Natural killer cell (primary cell): ENCODE data around the gene SNRK. TPM values are rescaled to one million over a fixed set of nuclear protein-coding genes. Genes with fewer than 3 reads are reported as not detected.

Source experiments
- ATAC-seq, 3 donors: fragments of 150-1000 bp in 2 of 3; fragments of 200-7000 bp in 1 of 3; cut with Tn5 transposase; 1 replicate in 1 of 3; 2 replicates in 2 of 3; pipeline ENCODE4 v1.10.0; 2021; ENCODE audit warnings: mild to moderate bottlenecking in 2 of 3, moderate library complexity in 2 of 3
- DNase-seq, 2 donors: peaks; one replicate each; pipeline versions ENCODE4 v3.0.0 to v3.0.0-alpha.2; 2013 to 2021; ENCODE audit warnings: mixed read lengths in 1 of 2
- H3K27ac ChIP-seq: one replicate; pipeline ENCODE4 v1.5.1; 2013; ENCODE audit warnings: mild to moderate bottlenecking, low read length
- H3K27me3 ChIP-seq: one replicate; pipeline ENCODE4 v1.6.1; 2013; ENCODE audit warnings: low read length; ENCODE audit not compliant: control insufficient read depth, insufficient read depth
- H3K36me3 ChIP-seq: one replicate; pipeline ENCODE4 v1.6.1; 2013; ENCODE audit warnings: low read length; ENCODE audit not compliant: control insufficient read depth, insufficient read depth
- H3K4me1 ChIP-seq: one replicate; pipeline ENCODE4 v1.6.1; 2013; ENCODE audit warnings: low read length; ENCODE audit not compliant: control insufficient read depth, insufficient read depth
- H3K4me3 ChIP-seq: one replicate; pipeline ENCODE4 v1.5.1; 2013; ENCODE audit warnings: low read length
- H3K9me3 ChIP-seq: one replicate; pipeline ENCODE4 v1.6.1; 2013; ENCODE audit warnings: low read length; ENCODE audit not compliant: control insufficient read depth, insufficient read depth
- H3K27ac Mint-ChIP-seq, 2 donors: one replicate each; pipeline ENCODE4 v1.8.0; 2022; ENCODE audit warnings: mild to moderate bottlenecking in 2 of 2, mixed read lengths in 2 of 2, moderate library complexity in 1 of 2
- H3K27me3 Mint-ChIP-seq, 2 donors: one replicate each; pipeline ENCODE4 v1.8.0; 2022; ENCODE audit warnings: low read depth in 2 of 2, mixed read lengths in 2 of 2
- H3K36me3 Mint-ChIP-seq: one replicate; pipeline ENCODE4 v1.8.0; 2022; ENCODE audit warnings: mixed read lengths
- H3K4me1 Mint-ChIP-seq, 2 donors: one replicate each; pipeline ENCODE4 v1.8.0; 2022; ENCODE audit warnings: mixed read lengths in 2 of 2
- H3K4me3 Mint-ChIP-seq: one replicate; pipeline ENCODE4 v1.8.0; 2022; ENCODE audit warnings: mild to moderate bottlenecking, moderate library complexity, mixed read lengths
- H3K9me3 Mint-ChIP-seq, 2 donors: one replicate each; pipeline ENCODE4 v1.8.0; 2022; ENCODE audit warnings: mixed read lengths in 2 of 2
- CTCF ChIP-seq: fragments of 200-600 bp; IDR thresholded peaks from one replicate; pipeline ENCODE4 v1.8.0; 2022; ENCODE audit warnings: antibody characterized with exemption
- WGBS: methylation state at CpG from one replicate; pipeline ENCODE4 v1.1.7; 2013; ENCODE audit warnings: missing lambda C conversion rate; ENCODE audit not compliant: insufficient coverage; 5-methylcytosine and 5-hydroxymethylcytosine counted together
- intact Hi-C: fragments of 100-400 bp; cut with micrococcal nuclease; formaldehyde crosslinking; loops from one replicate; pipeline ENCODE4 v1.14.2; 2022
- total RNA-seq, 4 donors: library from RNA; stranded (reverse); fragments of 120-200 nt in 1 of 4; gene quantifications; one replicate each; pipeline versions ENCODE4 v1.2.3 to v1.2.4, GENCODE V29; 2013 to 2022

The SNRK gene
- total RNA-seq, 3 donors from 2014 or later (not counting 1 experiment from before 2014, with no cell fraction given), result 177 to 209 (median 186) TPM

DNA sequence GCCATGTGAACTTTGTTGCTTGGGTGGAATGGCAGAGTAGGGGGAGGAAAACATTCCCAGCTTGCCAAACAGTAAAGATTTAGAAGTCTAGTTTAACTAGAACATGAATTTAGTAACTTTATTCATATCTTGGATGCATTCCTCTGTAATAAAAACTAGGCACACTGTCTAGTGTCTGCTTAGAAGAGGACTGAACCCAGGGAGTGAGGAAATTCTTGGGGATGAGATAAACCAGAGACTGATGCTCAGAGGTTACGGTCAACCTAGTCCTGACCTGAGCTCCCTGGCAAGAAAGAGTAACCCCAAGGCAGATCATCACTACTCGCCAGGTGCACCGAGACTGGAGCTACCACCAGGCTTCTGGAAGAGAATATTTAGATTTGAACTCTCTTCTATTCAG, 58.2 kb downstream of the SNRK start:
- H3K27ac ChIP-seq, result peak overlapping the region; percentile 85
- peaks cover 6% of the 10 kb centered on the region for H3K9me3 ChIP-seq
- H3K27me3 ChIP-seq, result no peaks in the 10 kb centered on the region
- H3K36me3 ChIP-seq, result peaks cover 78% of the 10 kb centered on the region
- Mint-ChIP-seq H3K4me3 (peak overlapping the region; percentile 42), H3K4me1 (peaks cover 68 to 78% of the 10 kb centered on the region in 2 donors), H3K36me3 (peaks cover 30% of the 10 kb centered on the region), H3K27ac (peak overlapping the region; percentile 97 to 98), H3K9me3 (peaks cover 0 to 5% of the 10 kb centered on the region in 2 donors), H3K27me3 (no peaks in the 10 kb centered on the region)
- H3K4me3 ChIP-seq, result no peak overlapping the region
- WGBS, result 100% methylated on average over 3 of the region's 3 CpGs
- TF ChIP-seq CTCF, result no peak
- intact Hi-C loops, result no loop called here
- DNase-seq (no peak), ATAC-seq (no peak)
- peaks cover 57% of the 10 kb centered on the region for H3K4me1 ChIP-seq

DNA sequence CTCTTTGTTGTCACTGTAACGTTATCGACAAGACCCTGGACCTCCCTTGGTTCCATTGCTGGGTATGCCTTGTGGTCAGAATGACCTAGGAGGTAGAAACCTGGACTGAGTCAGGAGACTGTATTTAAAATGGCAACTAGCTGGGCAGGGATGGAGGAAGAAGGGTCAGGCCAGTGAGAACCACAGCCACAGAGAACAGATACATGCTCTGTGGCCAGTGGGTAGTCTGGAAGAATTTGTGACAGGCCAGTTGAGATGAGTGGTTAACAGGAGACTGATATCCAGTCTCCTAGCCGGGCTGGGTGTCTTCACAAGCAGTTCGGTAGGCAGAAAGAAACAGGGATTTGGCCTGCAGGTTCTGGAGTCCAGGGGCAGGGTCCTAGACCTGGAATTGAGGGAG, 58.9 kb downstream of the SNRK start:
- Histone ChIP-seq H3K27ac (peak overlapping the region; percentile 85), H3K9me3 (peaks cover 6% of the 10 kb centered on the region), H3K36me3 (peaks cover 80% of the 10 kb centered on the region), H3K4me1 (peaks cover 61% of the 10 kb centered on the region), H3K4me3 (no peak overlapping the region), H3K27me3 (no peaks in the 10 kb centered on the region)
- no peak for TF ChIP-seq CTCF
- intact Hi-C loops, result no loop called here
- WGBS, result 65% methylated on average over 4 of the region's 4 CpGs
- Mint-ChIP-seq H3K4me1 (peaks cover 75 to 80% of the 10 kb centered on the region in 2 donors), H3K36me3 (peaks cover 25% of the 10 kb centered on the region), H3K9me3 (peaks cover 0 to 5% of the 10 kb centered on the region in 2 donors), H3K27ac (peak overlapping the region; percentile 97 to 98), H3K4me3 (peak overlapping the region; percentile 79), H3K27me3 (no peaks in the 10 kb centered on the region)
- no peak for ATAC-seq
- DNase-seq, result no peak

DNA sequence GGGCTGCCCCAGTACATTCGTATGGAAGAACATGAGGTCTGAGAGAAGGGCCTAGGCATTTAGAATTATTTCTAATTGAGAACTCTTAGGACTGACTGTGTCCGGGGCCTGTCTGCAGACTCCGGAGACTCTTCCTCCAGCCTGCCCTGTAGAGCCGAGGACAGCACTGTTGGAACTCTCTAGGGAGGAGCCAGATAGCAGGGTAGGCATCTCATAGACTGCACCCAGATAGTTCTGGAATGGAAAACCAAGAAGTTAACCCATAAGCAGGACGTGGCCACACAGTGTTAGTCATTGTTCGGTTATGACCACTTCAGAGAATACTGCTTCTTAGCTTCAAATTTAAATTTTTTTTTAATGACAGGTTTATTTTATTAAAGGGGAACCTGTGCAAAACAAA, 59.5 kb downstream of the SNRK start:
- peak overlapping the region; percentile 97 to 98 for H3K27ac Mint-ChIP-seq
- intact Hi-C loops, result loop anchor here (2.0 kb wide), 4 partner anchors 43 to 157 kb away; partner anchors contain the start of gene SNRK
- Histone ChIP-seq H3K4me3 (no peak overlapping the region), H3K27ac (peak overlapping the region; percentile 85), H3K4me1 (peaks cover 61% of the 10 kb centered on the region), H3K9me3 (peaks cover 6% of the 10 kb centered on the region), H3K27me3 (no peaks in the 10 kb centered on the region), H3K36me3 (peaks cover 79% of the 10 kb centered on the region)
- H3K4me1 Mint-ChIP-seq, result peaks cover 79 to 83% of the 10 kb centered on the region in 2 donors
- no peak for DNase-seq
- 55% methylated on average over 5 of the region's 6 CpGs for WGBS
- H3K4me3 Mint-ChIP-seq, result peak overlapping the region; percentile 79
- H3K9me3 Mint-ChIP-seq, result peaks cover 0 to 5% of the 10 kb centered on the region in 2 donors
- ATAC-seq, result peak in 2 of 3 donors; percentile 31 to 34
- peaks cover 23% of the 10 kb centered on the region for H3K36me3 Mint-ChIP-seq
- TF ChIP-seq CTCF, result no peak
- no peaks in the 10 kb centered on the region for H3K27me3 Mint-ChIP-seq
